HEK293 (cell line): ENCODE data around the gene HES7.

Experiments used
- BCL11A ChIP-seq: fragments of 450-650 bp; formaldehyde crosslinking; IDR thresholded peaks from 2 replicates; pipeline ENCODE4 v1.5.1; 2016; ENCODE audit warnings: low read depth, missing biosample characterization, missing genetic modification characterization
- BCL11B ChIP-seq: fragments of 450-650 bp; formaldehyde crosslinking; IDR thresholded peaks from 2 replicates; pipeline ENCODE4 v1.5.1; 2016; ENCODE audit warnings: low read depth, missing biosample characterization, missing genetic modification characterization
- GFI1B ChIP-seq: fragments of 450-650 bp; formaldehyde crosslinking; IDR thresholded peaks from 2 replicates; pipeline ENCODE4 v1.5.1; 2016; ENCODE audit warnings: missing biosample characterization, missing genetic modification characterization
- GLI2 ChIP-seq: fragments of 450-650 bp; formaldehyde crosslinking; IDR thresholded peaks from 2 replicates; pipeline ENCODE4; 2017; ENCODE audit warnings: missing biosample characterization, missing genetic modification characterization, low read depth, borderline replicate concordance
- HOXA7 ChIP-seq: sonication (generic); formaldehyde crosslinking; IDR thresholded peaks from 2 replicates; pipeline ENCODE4 v1.8.1; 2022; ENCODE audit warnings: missing genetic modification reagents, borderline replicate concordance
- KLF10 ChIP-seq: fragments of 450-650 bp; IDR thresholded peaks from 2 replicates; pipeline ENCODE4 v1.5.1; 2018; ENCODE audit warnings: missing biosample characterization, mild to moderate bottlenecking, missing genetic modification characterization
- KLF16 ChIP-seq: fragments of 450-650 bp; formaldehyde crosslinking; IDR thresholded peaks from 2 replicates; pipeline ENCODE4 v1.5.1; 2017; ENCODE audit warnings: missing biosample characterization, missing genetic modification characterization
- KLF7 ChIP-seq: fragments of 450-650 bp; formaldehyde crosslinking; IDR thresholded peaks from 2 replicates; pipeline ENCODE4 v1.5.1; 2016; ENCODE audit warnings: missing biosample characterization, missing genetic modification characterization, borderline replicate concordance
- PBX3 ChIP-seq: sonication (generic); formaldehyde crosslinking; IDR thresholded peaks from 2 replicates; pipeline ENCODE4 v1.8.1; 2022; ENCODE audit warnings: mild to moderate bottlenecking, moderate library complexity, missing genetic modification reagents
- TRIM28 ChIP-seq: IDR thresholded peaks from 2 replicates; pipeline ENCODE4 v1.6.1; 2011; ENCODE audit warnings: low read length, control low read depth, borderline replicate concordance
- ZBTB20 ChIP-seq: fragments of 450-650 bp; formaldehyde crosslinking; IDR thresholded peaks from 2 replicates; pipeline ENCODE4 v1.5.1; 2016; ENCODE audit warnings: missing biosample characterization, missing genetic modification characterization
- ZBTB21 ChIP-seq: fragments of 450-650 bp; formaldehyde crosslinking; IDR thresholded peaks from 2 replicates; pipeline ENCODE4 v1.5.1; 2017; ENCODE audit warnings: missing biosample characterization, missing genetic modification characterization
- ZEB2 ChIP-seq: fragments of 450-650 bp; formaldehyde crosslinking; IDR thresholded peaks from 2 replicates; pipeline ENCODE4 v1.5.1; 2016; ENCODE audit warnings: missing biosample characterization, missing genetic modification characterization
- ZFHX2 ChIP-seq: fragments of 450-650 bp; formaldehyde crosslinking; conservative IDR thresholded peaks from 2 replicates; pipeline ENCODE4 v1.5.1; 2016; ENCODE audit warnings: missing biosample characterization, missing genetic modification characterization
- ZNF112 ChIP-seq: fragments of 450-650 bp; formaldehyde crosslinking; IDR thresholded peaks from 2 replicates; pipeline ENCODE4 v1.5.0; 2017; ENCODE audit warnings: missing biosample characterization, missing genetic modification characterization
- ZNF132 ChIP-seq: fragments of 450-650 bp; formaldehyde crosslinking; IDR thresholded peaks from 2 replicates; pipeline ENCODE4 v1.5.1; 2017; ENCODE audit warnings: missing biosample characterization, missing genetic modification characterization, borderline replicate concordance
- ZNF133 ChIP-seq: fragments of 450-650 bp; formaldehyde crosslinking; IDR thresholded peaks from 2 replicates; pipeline ENCODE4 v1.5.1; 2016; ENCODE audit warnings: missing biosample characterization, missing genetic modification characterization
- ZNF211 ChIP-seq: fragments of 450-650 bp; formaldehyde crosslinking; IDR thresholded peaks from 2 replicates; pipeline ENCODE4 v1.5.1; 2016; ENCODE audit warnings: low read depth, missing biosample characterization, missing genetic modification characterization
- ZNF23 ChIP-seq: fragments of 450-650 bp; formaldehyde crosslinking; IDR thresholded peaks from 2 replicates; pipeline ENCODE4 v1.5.1; 2016; ENCODE audit warnings: missing biosample characterization, missing genetic modification characterization, borderline replicate concordance
- ZNF239 ChIP-seq: fragments of 450-650 bp; formaldehyde crosslinking; IDR thresholded peaks from 2 replicates; pipeline ENCODE4 v1.5.1; 2016; ENCODE audit warnings: missing biosample characterization, missing genetic modification characterization
- ZNF24 ChIP-seq: fragments of 450-650 bp; formaldehyde crosslinking; IDR thresholded peaks from 2 replicates; pipeline ENCODE4 v1.5.1; 2016; ENCODE audit warnings: missing biosample characterization, missing genetic modification characterization
- ZNF37A ChIP-seq: fragments of 450-650 bp; IDR thresholded peaks from 2 replicates; pipeline ENCODE4 v1.5.1; 2018; ENCODE audit warnings: missing biosample characterization, missing genetic modification characterization
- ZNF544 ChIP-seq: fragments of 450-650 bp; formaldehyde crosslinking; IDR thresholded peaks from 2 replicates; pipeline ENCODE4 v1.5.0; 2017; ENCODE audit warnings: missing biosample characterization, missing genetic modification characterization
- ZNF558 ChIP-seq: fragments of 450-650 bp; formaldehyde crosslinking; IDR thresholded peaks from 2 replicates; pipeline ENCODE4 v1.5.1; 2016; ENCODE audit warnings: missing biosample characterization, missing genetic modification characterization
- ZNF571 ChIP-seq: fragments of 450-650 bp; formaldehyde crosslinking; IDR thresholded peaks from 2 replicates; pipeline ENCODE4 v1.5.0; 2017; ENCODE audit warnings: missing biosample characterization, missing genetic modification characterization
- ZNF610 ChIP-seq: fragments of 450-650 bp; formaldehyde crosslinking; IDR thresholded peaks from 2 replicates; pipeline ENCODE4 v1.5.1; 2016; ENCODE audit warnings: missing biosample characterization, missing genetic modification characterization, borderline replicate concordance
- ZNF639 ChIP-seq: fragments of 450-650 bp; formaldehyde crosslinking; IDR thresholded peaks from 2 replicates; pipeline ENCODE4 v1.5.1; 2016; ENCODE audit warnings: missing biosample characterization, missing genetic modification characterization
- ZNF660 ChIP-seq: fragments of 450-650 bp; IDR thresholded peaks from 2 replicates; pipeline ENCODE4 v1.5.1; 2018; ENCODE audit warnings: missing biosample characterization, mild to moderate bottlenecking, missing genetic modification characterization
- ZNF664 ChIP-seq: fragments of 450-650 bp; formaldehyde crosslinking; IDR thresholded peaks from 2 replicates; pipeline ENCODE4 v1.5.1; 2016; ENCODE audit warnings: missing biosample characterization, missing genetic modification characterization
- ZNF670 ChIP-seq: fragments of 450-650 bp; formaldehyde crosslinking; IDR thresholded peaks from 2 replicates; pipeline ENCODE4 v1.5.1; 2016; ENCODE audit warnings: missing biosample characterization, missing genetic modification characterization, low read depth
- ZNF677 ChIP-seq: fragments of 450-650 bp; IDR thresholded peaks from 2 replicates; pipeline ENCODE4 v1.5.0; 2018; ENCODE audit warnings: missing biosample characterization, mild to moderate bottlenecking, missing genetic modification characterization, moderate library complexity
- ZNF837 ChIP-seq: fragments of 450-650 bp; formaldehyde crosslinking; IDR thresholded peaks from 2 replicates; pipeline ENCODE4 v1.5.1; 2016; ENCODE audit warnings: missing biosample characterization, missing genetic modification characterization
- ZSCAN23 ChIP-seq: fragments of 450-650 bp; formaldehyde crosslinking; IDR thresholded peaks from 2 replicates; pipeline ENCODE4 v1.5.1; 2016; ENCODE audit warnings: missing biosample characterization, missing genetic modification characterization
- TF ChIP-seq, protein P1 (sequence below): fragments of 450-650 bp; formaldehyde crosslinking; IDR thresholded peaks from 2 replicates; pipeline ENCODE4 v1.5.1; 2016; ENCODE audit warnings: missing biosample characterization, missing genetic modification characterization
- TF ChIP-seq, protein P2 (sequence below): IDR thresholded peaks from 2 replicates; pipeline ENCODE4 v1.6.1; 2011; ENCODE audit warnings: mild to moderate bottlenecking, low read depth, low read length, borderline replicate concordance
- TF ChIP-seq, protein P3 (sequence below): fragments of 450-650 bp; formaldehyde crosslinking; IDR thresholded peaks from 2 replicates; pipeline ENCODE4 v1.5.1; 2016; ENCODE audit warnings: missing biosample characterization, missing genetic modification characterization

The HES7 gene

GRCh38 chr17:8138672-8139371 lies 14.9 kb upstream of the HES7 start (continued):
- TF ChIP-seq ZNF660 (tag by site-specific recombination): peak; percentile 97
- TF ChIP-seq ZNF23: no peak
- no peak; the same call in 1 of the 2 replicates for TF ChIP-seq ZSCAN23 (tag by site-specific recombination)
- TF ChIP-seq ZBTB20: no peak
- peak; percentile 80; the same call in 1 of the 2 replicates for TF ChIP-seq PBX3 (CRISPR knock-in tag)
- TF ChIP-seq ZNF133 (tag by site-specific recombination): no peak
- no peak for TF ChIP-seq ZNF544 (tag by site-specific recombination)
- no peak for TF ChIP-seq ZNF211 (tag by site-specific recombination)
- peak; percentile 99 for TF ChIP-seq KLF7 (tag by site-specific recombination)
- no peak for TF ChIP-seq ZNF571 (tag by site-specific recombination)
- TF ChIP-seq, protein P1, sequence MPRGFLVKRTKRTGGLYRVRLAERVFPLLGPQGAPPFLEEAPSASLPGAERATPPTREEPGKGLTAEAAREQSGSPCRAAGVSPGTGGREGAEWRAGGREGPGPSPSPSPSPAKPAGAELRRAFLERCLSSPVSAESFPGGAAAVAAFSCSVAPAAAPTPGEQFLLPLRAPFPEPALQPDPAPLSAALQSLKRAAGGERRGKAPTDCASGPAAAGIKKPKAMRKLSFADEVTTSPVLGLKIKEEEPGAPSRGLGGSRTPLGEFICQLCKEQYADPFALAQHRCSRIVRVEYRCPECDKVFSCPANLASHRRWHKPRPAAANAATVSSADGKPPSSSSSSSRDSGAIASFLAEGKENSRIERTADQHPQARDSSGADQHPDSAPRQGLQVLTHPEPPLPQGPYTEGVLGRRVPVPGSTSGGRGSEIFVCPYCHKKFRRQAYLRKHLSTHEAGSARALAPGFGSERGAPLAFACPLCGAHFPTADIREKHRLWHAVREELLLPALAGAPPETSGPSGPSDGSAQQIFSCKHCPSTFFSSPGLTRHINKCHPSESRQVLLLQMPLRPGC (tag by site-specific recombination): peak; percentile 82
- TF ChIP-seq KLF10: peak; percentile 83
- TF ChIP-seq GLI2 (tag by site-specific recombination): no peak
- TF ChIP-seq GFI1B (tag by site-specific recombination): peak; percentile 57; the same call in 1 of the 2 replicates
- TF ChIP-seq, protein P2, sequence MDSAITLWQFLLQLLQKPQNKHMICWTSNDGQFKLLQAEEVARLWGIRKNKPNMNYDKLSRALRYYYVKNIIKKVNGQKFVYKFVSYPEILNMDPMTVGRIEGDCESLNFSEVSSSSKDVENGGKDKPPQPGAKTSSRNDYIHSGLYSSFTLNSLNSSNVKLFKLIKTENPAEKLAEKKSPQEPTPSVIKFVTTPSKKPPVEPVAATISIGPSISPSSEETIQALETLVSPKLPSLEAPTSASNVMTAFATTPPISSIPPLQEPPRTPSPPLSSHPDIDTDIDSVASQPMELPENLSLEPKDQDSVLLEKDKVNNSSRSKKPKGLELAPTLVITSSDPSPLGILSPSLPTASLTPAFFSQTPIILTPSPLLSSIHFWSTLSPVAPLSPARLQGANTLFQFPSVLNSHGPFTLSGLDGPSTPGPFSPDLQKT: no peak
- no peak for TF ChIP-seq ZNF670 (tag by site-specific recombination)
- 0 out of 2 replicates have a peak, but pooled peaks have one; percentile 53 for TF ChIP-seq ZNF664 (tag by site-specific recombination)
- no peak for TF ChIP-seq ZNF677 (tag by site-specific recombination)
- TF ChIP-seq BCL11B (tag by site-specific recombination): no peak
- TF ChIP-seq ZNF239 (tag by site-specific recombination): no peak
- TF ChIP-seq TRIM28: peak; percentile 13
- no peak for TF ChIP-seq ZNF837 (tag by site-specific recombination)
- no peak for TF ChIP-seq ZNF558 (tag by site-specific recombination)
- TF ChIP-seq ZNF112 (tag by site-specific recombination): no peak
- 0 out of 2 replicates have a peak, but pooled peaks have one; percentile 59 for TF ChIP-seq ZBTB21 (tag by site-specific recombination)
- peak; percentile 70; the same call in 1 of the 2 replicates for TF ChIP-seq ZNF639 (tag by site-specific recombination)
- TF ChIP-seq ZNF37A (tag by site-specific recombination): peak; percentile 30; the same call in 1 of the 2 replicates
- no peak; the same call in 1 of the 2 replicates for TF ChIP-seq ZNF610 (tag by site-specific recombination)
- TF ChIP-seq, protein P3, sequence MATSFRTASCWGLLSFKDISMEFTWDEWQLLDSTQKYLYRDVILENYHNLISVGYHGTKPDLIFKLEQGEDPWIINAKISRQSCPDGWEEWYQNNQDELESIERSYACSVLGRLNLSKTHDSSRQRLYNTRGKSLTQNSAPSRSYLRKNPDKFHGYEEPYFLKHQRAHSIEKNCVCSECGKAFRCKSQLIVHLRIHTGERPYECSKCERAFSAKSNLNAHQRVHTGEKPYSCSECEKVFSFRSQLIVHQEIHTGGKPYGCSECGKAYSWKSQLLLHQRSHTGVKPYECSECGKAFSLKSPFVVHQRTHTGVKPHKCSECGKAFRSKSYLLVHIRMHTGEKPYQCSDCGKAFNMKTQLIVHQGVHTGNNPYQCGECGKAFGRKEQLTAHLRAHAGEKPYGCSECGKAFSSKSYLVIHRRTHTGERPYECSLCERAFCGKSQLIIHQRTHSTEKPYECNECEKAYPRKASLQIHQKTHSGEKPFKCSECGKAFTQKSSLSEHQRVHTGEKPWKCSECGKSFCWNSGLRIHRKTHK (tag by site-specific recombination): no peak
- peak; percentile 72; the same call in 1 of the 2 replicates for TF ChIP-seq ZNF24 (tag by site-specific recombination)
- peak; percentile 97 for TF ChIP-seq ZEB2 (tag by site-specific recombination)
- TF ChIP-seq BCL11A: 0 out of 2 replicates have a peak, but pooled peaks have one; percentile 40
- TF ChIP-seq ZNF132 (tag by site-specific recombination): no peak
- TF ChIP-seq ZFHX2 (tag by site-specific recombination): peak; percentile 72
- no peak for TF ChIP-seq HOXA7 (CRISPR knock-in tag)
- peak; percentile 90 for TF ChIP-seq KLF16 (tag by site-specific recombination)
